HepG2 (cell line): ENCODE results near the gene DUS1L. TPM values are rescaled to one million over a fixed set of nuclear protein-coding genes. Genes with fewer than 3 reads are reported as not detected.

Experiments
- EEA1 ChIP-seq: sonication (generic); formaldehyde crosslinking; IDR thresholded peaks from 2 replicates; pipeline ENCODE4 v1.5.1; 2020; ENCODE audit warnings: mild to moderate bottlenecking, missing genetic modification reagents, borderline replicate concordance
- ETV6 ChIP-seq: sonication (generic); formaldehyde crosslinking; conservative IDR thresholded peaks from 2 replicates; pipeline ENCODE4 v1.4.0; 2020; ENCODE audit warnings: missing genetic modification reagents
- MIXL1 ChIP-seq: IDR thresholded peaks from 2 replicates; pipeline ENCODE4 v1.6.1; 2016
- TCF7L2 ChIP-seq: IDR thresholded peaks from 2 replicates; pipeline ENCODE4 v1.6.1; 2011; ENCODE audit warnings: mild to moderate bottlenecking, low read depth, low read length, moderate library complexity
- ZNF350 ChIP-seq: sonication (generic); formaldehyde crosslinking; IDR thresholded peaks from 2 replicates; pipeline ENCODE4 v1.4.0; 2020; ENCODE audit warnings: mild to moderate bottlenecking, low read depth, missing genetic modification reagents, borderline replicate concordance
- ZNF546 ChIP-seq: sonication (generic); formaldehyde crosslinking; conservative IDR thresholded peaks from 2 replicates; pipeline ENCODE4 v1.8.1; 2023; ENCODE audit warnings: mild to moderate bottlenecking, missing genetic modification reagents
- ZNF556 ChIP-seq: sonication (generic); formaldehyde crosslinking; IDR thresholded peaks from 2 replicates; pipeline ENCODE4 v1.4.0; 2020; ENCODE audit warnings: mild to moderate bottlenecking, missing genetic modification reagents, borderline replicate concordance
- polyA plus RNA-seq, 8 experiments: library from polyadenylated mRNA; depleted of rRNA in 3 of 8; stranded (reverse) in 7 of 8; unstranded in 1 of 8; fragments of >200 nt; fragmentation: Illumina TruSeq in 4 of 8; extraction: Trizol in 4 of 8; gene quantifications; 2 replicates each; pipeline versions ENCODE4 v1.2.1 to v1.2.3, GENCODE V29; 2011 to 2016; ENCODE audit warnings: low read depth in 4 of 8, missing spikeins in 1 of 8, mixed read lengths in 1 of 8; ENCODE audit not compliant: insufficient read depth in 1 of 8
- total RNA-seq, 5 experiments: library from RNA; depleted of rRNA; stranded (reverse); fragments of >200 nt; fragmentation: Illumina TruSeq; extraction: Trizol; gene quantifications; 2 replicates each; pipeline ENCODE4 v1.2.3, GENCODE V29; 2016; ENCODE audit warnings: low read depth in 1 of 5
- TF ChIP-seq, protein P1 (sequence below): sonication (generic); formaldehyde crosslinking; IDR thresholded peaks from 2 replicates; pipeline ENCODE4 v1.4.0; 2020; ENCODE audit warnings: mild to moderate bottlenecking, missing genetic modification reagents
- TF ChIP-seq, protein P2 (sequence below): IDR thresholded peaks from 2 replicates; pipeline ENCODE4 v1.6.1; 2016; ENCODE audit warnings: low read depth, missing genetic modification reagents, missing compliant biosample characterization
- TF ChIP-seq, protein P3 (sequence below): IDR thresholded peaks from 2 replicates; pipeline ENCODE4 v1.6.1; 2012; ENCODE audit warnings: low read depth, low read length, improper control_type of control experiment
- TF ChIP-seq, protein P4 (sequence below): sonication (generic); formaldehyde crosslinking; IDR thresholded peaks from 2 replicates; pipeline ENCODE4 v1.4.0; 2020; ENCODE audit warnings: missing genetic modification reagents, low read depth, mild to moderate bottlenecking, borderline replicate concordance
- TF ChIP-seq, protein P5 (sequence below): IDR thresholded peaks from 2 replicates; pipeline ENCODE4 v1.6.1; 2016; ENCODE audit warnings: low read depth, borderline replicate concordance

Gene DUS1L
- total and polyA plus RNA-seq, 2 of the 13 experiments (the other 11 are each of a cell fraction or from before 2014, with no cell fraction given), result 81.0 to 109 TPM

DNA sequence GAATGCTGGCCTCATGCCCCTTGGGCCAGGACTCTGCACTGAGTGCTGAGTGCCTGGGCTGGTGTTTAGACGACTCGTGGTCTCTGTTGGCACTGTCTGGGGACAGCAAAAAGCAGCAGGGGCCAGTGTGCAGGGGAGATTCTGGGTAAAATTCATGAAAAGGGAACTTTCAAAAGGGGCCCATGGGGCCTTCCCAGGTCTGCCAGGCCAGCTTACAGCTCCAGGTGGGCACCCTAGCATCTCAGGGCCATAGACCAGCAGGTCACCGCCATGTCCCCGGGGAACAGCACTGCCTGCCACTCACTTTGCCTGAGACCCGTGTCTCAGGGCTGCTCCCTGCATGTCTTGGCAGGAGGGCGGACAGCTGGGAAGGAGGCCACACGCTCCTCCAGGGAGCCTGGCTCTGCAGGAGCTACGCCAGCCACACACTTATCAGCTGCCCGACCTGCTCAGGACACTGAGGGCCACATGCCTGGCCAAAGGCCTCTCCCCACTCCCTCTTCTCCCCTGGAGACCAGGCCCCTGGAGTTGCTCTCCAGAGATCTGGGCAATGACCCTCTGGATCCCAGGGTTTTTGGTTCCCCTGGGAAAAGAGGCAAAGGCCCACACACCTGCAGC, 41.2 kb upstream of the DUS1L start (continued):
- TF ChIP-seq, protein P1, sequence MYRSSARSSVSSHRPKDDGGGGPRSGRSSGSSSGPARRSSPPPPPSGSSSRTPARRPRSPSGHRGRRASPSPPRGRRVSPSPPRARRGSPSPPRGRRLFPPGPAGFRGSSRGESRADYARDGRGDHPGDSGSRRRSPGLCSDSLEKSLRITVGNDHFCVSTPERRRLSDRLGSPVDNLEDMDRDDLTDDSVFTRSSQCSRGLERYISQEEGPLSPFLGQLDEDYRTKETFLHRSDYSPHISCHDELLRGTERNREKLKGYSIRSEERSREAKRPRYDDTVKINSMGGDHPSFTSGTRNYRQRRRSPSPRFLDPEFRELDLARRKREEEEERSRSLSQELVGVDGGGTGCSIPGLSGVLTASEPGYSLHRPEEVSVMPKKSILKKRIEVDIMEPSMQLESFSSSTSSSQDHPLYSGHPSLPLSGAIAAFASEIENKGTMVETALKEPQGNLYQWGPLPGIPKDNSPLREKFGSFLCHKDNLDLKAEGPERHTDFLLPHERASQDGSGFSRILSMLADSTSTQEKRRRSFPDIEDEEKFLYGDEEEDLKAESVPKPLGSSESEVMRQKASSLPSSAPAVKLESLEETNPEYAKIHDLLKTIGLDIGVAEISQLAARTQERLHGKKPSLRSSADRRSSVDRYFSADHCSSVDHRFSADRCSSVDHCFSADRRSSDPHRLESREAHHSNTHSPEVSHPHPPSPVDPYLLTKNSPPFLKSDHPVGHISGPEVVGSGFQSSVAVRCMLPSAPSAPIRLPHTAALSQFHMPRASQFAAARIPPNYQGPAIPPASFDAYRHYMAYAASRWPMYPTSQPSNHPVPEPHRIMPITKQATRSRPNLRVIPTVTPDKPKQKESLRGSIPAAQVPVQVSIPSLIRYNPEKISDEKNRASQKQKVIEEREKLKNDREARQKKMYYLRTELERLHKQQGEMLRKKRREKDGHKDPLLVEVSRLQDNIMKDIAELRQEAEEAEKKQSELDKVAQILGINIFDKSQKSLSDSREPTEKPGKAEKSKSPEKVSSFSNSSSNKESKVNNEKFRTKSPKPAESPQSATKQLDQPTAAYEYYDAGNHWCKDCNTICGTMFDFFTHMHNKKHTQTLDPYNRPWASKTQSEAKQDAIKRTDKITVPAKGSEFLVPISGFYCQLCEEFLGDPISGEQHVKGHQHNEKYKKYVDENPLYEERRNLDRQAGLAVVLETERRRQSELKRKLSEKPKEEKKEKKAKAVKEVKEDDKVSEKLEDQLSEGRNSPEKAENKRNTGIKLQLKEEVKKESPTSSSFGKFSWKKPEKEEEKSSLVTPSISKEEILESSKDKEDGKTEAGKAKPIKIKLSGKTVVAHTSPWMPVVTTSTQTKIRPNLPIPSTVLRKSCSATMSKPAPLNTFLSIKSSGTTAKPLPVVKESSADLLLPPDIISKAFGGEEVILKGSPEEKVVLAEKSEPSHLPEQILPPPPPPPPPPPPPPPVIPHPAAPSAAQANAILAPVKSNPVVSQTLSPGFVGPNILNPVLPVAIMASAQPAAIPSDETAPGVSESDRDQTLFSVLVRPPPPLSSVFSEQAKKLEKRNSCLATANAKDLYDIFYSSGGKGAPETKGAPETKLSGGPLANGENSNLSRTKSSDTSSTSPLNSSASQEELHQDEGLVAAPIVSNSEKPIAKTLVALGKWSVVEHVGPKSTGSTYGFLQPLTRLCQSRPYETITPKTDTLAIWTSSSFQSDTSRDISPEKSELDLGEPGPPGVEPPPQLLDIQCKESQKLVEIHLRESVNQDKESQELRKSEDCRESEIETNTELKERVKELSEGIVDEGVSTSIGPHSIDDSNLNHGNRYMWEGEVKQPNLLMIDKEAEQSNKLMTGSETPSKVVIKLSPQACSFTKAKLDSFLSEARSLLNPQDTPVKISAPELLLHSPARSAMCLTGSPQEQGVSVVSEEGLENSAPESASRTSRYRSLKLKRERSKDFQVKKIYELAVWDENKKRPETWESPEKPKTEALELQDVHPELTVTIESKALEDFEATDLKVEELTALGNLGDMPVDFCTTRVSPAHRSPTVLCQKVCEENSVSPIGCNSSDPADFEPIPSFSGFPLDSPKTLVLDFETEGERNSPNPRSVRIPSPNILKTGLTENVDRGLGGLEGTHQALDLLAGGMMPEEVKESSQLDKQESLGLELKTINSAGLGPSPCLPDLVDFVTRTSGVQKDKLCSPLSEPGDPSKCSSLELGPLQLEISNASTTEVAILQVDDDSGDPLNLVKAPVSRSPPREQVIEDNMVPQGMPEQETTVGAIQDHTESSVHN (CRISPR knock-in tag), result no peak
- TF ChIP-seq ZNF546 (CRISPR knock-in tag) (no peak), ZNF350 (CRISPR knock-in tag) (no peak), ETV6 (CRISPR knock-in tag) (no peak), ZNF556 (CRISPR knock-in tag) (no peak), EEA1 (CRISPR knock-in tag) (no peak), TCF7L2 (no peak), MIXL1 (CRISPR knock-in tag) (no peak)
- TF ChIP-seq, protein P2, sequence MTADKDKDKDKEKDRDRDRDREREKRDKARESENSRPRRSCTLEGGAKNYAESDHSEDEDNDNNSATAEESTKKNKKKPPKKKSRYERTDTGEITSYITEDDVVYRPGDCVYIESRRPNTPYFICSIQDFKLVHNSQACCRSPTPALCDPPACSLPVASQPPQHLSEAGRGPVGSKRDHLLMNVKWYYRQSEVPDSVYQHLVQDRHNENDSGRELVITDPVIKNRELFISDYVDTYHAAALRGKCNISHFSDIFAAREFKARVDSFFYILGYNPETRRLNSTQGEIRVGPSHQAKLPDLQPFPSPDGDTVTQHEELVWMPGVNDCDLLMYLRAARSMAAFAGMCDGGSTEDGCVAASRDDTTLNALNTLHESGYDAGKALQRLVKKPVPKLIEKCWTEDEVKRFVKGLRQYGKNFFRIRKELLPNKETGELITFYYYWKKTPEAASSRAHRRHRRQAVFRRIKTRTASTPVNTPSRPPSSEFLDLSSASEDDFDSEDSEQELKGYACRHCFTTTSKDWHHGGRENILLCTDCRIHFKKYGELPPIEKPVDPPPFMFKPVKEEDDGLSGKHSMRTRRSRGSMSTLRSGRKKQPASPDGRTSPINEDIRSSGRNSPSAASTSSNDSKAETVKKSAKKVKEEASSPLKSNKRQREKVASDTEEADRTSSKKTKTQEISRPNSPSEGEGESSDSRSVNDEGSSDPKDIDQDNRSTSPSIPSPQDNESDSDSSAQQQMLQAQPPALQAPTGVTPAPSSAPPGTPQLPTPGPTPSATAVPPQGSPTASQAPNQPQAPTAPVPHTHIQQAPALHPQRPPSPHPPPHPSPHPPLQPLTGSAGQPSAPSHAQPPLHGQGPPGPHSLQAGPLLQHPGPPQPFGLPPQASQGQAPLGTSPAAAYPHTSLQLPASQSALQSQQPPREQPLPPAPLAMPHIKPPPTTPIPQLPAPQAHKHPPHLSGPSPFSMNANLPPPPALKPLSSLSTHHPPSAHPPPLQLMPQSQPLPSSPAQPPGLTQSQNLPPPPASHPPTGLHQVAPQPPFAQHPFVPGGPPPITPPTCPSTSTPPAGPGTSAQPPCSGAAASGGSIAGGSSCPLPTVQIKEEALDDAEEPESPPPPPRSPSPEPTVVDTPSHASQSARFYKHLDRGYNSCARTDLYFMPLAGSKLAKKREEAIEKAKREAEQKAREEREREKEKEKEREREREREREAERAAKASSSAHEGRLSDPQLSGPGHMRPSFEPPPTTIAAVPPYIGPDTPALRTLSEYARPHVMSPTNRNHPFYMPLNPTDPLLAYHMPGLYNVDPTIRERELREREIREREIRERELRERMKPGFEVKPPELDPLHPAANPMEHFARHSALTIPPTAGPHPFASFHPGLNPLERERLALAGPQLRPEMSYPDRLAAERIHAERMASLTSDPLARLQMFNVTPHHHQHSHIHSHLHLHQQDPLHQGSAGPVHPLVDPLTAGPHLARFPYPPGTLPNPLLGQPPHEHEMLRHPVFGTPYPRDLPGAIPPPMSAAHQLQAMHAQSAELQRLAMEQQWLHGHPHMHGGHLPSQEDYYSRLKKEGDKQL (CRISPR knock-in tag), result no peak
- TF ChIP-seq, protein P3, sequence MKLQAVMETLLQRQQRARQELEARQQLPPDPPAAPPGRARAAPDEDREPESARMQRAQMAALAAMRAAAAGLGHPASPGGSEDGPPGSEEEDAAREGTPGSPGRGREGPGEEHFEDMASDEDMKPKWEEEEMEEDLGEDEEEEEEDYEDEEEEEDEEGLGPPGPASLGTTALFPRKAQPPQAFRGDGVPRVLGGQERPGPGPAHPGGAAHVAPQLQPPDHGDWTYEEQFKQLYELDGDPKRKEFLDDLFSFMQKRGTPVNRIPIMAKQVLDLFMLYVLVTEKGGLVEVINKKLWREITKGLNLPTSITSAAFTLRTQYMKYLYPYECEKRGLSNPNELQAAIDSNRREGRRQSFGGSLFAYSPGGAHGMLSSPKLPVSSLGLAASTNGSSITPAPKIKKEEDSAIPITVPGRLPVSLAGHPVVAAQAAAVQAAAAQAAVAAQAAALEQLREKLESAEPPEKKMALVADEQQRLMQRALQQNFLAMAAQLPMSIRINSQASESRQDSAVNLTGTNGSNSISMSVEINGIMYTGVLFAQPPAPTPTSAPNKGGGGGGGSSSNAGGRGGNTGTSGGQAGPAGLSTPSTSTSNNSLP, result no peak
- TF ChIP-seq, protein P4, sequence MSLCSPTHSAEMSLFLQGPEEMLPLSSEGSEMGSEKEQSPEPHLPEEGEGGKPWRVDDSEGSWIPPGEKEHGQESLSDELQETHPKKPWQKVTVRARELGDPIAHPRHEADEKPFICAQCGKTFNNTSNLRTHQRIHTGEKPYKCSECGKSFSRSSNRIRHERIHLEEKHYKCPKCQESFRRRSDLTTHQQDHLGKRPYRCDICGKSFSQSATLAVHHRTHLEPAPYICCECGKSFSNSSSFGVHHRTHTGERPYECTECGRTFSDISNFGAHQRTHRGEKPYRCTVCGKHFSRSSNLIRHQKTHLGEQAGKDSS (CRISPR knock-in tag), result no peak
- TF ChIP-seq, protein P5, sequence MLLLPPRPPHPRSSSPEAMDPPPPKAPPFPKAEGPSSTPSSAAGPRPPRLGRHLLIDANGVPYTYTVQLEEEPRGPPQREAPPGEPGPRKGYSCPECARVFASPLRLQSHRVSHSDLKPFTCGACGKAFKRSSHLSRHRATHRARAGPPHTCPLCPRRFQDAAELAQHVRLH (CRISPR knock-in tag), result no peak
